Neural progenitor cell (in vitro differentiated cells): Measurements from ENCODE around the gene ZFYVE21.

Source experiments
- CTCF ChIP-seq: fragments of 200-600 bp; sonication (generic); IDR thresholded peaks from 2 replicates; pipeline ENCODE4 v1.5.1; 2017; ENCODE audit warnings: antibody characterized with exemption, mild to moderate bottlenecking
- EZH2 ChIP-seq: fragments of 200-600 bp; sonication (generic); IDR thresholded peaks from 2 replicates; pipeline ENCODE4 v1.6.1; 2017; ENCODE audit warnings: antibody characterized with exemption, mild to moderate bottlenecking, moderate library complexity
- EZH2phosphoT487 ChIP-seq: fragments of 200-600 bp; sonication (generic); IDR thresholded peaks from 2 replicates; pipeline ENCODE4 v1.6.1; 2017; ENCODE audit warnings: antibody characterized with exemption

DNA sequence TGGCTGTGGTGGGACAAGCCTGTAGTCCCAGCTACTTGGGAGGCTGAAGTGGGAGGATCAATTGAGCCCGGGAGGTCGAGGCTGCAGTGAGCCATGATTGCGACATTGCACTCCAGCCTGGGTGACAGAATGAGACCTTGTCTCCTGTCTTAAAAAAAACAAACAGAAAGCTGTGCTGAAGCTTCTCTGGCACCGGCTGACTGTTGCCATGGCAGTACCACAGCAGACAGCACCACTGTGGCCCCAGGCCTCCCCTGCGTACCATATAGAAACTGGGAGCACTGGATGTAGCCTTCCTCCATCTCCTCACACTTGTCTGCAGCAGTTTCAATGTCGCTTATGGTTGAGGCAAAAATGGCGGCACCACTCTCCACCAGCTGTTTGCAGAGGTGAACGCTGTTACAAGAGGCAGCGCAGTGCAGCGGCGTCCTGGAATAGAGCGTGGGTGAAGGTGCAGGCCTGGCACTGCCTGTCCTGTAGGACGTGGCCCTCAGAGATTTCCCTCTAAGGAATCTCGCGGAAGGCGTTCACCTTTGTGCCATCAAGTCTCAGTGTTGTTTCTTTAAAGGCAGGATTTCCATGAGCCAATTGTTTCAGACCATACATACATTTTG, 21.9 kb downstream of the ZFYVE21 start:
- TF ChIP-seq CTCF: no peak
- TF ChIP-seq EZH2: no peak
- TF ChIP-seq EZH2phosphoT487: no peak
